HL-60 (cell line): Measurements from ENCODE around the gene PUS1.

Source experiments
- DNase-seq, 2 experiments: peaks; one replicate each; pipeline ENCODE4 v3.0.0-alpha.2; 2010 to 2020; ENCODE audit warnings: low read depth in 1 of 2, low spot score in 1 of 2
- H3K27ac ChIP-seq: fragments of 250-450 bp; sonication (Bioruptor Pico); replicated peaks from 2 replicates; pipeline ENCODE4 v1.5.1; 2020; ENCODE audit warnings: mild to moderate bottlenecking, moderate library complexity
- H3K27me3 ChIP-seq: fragments of 250-450 bp; sonication (Bioruptor Pico); 2 replicates; pipeline ENCODE4 v1.5.1; 2021; ENCODE audit warnings: mild to moderate bottlenecking, moderate library complexity; ENCODE audit not compliant: insufficient read depth, poor library complexity, severe bottlenecking
- H3K4me3 ChIP-seq: replicated peaks from 2 replicates; pipeline ENCODE4 v1.5.1; 2011; ENCODE audit warnings: mild to moderate bottlenecking, control low read depth, low read length; ENCODE audit not compliant: insufficient read depth
- GABPA ChIP-seq: IDR thresholded peaks from 2 replicates; pipeline ENCODE4 v1.6.1; 2012; ENCODE audit warnings: low read depth
- POLR2AphosphoS5 ChIP-seq: IDR thresholded peaks from 2 replicates; pipeline ENCODE4 v1.6.1; 2012; ENCODE audit warnings: low read depth
- REST ChIP-seq: IDR thresholded peaks from 2 replicates; pipeline ENCODE4 v1.6.1; 2012; ENCODE audit warnings: low read depth; ENCODE audit not compliant: insufficient replicate concordance
- SPI1 ChIP-seq: IDR thresholded peaks from 2 replicates; pipeline ENCODE4 v1.6.1; 2012; ENCODE audit warnings: low read depth, mild to moderate bottlenecking, borderline replicate concordance
- TF ChIP-seq, protein P1 (sequence below): IDR thresholded peaks from one replicate; pipeline ENCODE4 v1.5.1; 2011; ENCODE audit warnings: low read length, control low read depth, inconsistent platforms; ENCODE audit not compliant: insufficient read depth

Gene PUS1

DNA sequence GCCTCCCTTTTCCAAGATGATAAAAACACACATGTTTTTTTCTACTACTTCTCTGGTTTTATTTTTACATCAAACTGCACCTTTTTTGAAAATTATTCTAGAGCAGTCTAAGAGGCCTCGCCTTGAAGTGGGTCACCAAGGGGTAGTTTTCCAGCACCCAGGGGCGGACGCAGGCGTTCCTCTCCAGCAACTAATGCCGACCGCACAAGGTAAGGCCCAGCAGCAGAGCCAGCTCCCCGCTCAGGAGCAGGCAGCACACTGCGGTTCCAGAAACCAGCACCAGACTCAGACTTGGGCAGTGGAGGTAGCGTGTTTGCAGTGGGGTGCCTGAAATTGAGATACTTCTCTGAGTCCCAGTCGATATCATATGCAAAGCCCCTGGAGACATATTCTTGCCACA, 52.3 kb downstream of the PUS1 start:
- no peak for DNase-seq
- no peak overlapping the region for H3K4me3 ChIP-seq
- no peak overlapping the region for H3K27ac ChIP-seq
- H3K27me3 ChIP-seq, result no peaks in the 10 kb centered on the region
- TF ChIP-seq GABPA (no peak), SPI1 (no peak), REST (no peak), POLR2AphosphoS5 (no peak)
- TF ChIP-seq, protein P1, sequence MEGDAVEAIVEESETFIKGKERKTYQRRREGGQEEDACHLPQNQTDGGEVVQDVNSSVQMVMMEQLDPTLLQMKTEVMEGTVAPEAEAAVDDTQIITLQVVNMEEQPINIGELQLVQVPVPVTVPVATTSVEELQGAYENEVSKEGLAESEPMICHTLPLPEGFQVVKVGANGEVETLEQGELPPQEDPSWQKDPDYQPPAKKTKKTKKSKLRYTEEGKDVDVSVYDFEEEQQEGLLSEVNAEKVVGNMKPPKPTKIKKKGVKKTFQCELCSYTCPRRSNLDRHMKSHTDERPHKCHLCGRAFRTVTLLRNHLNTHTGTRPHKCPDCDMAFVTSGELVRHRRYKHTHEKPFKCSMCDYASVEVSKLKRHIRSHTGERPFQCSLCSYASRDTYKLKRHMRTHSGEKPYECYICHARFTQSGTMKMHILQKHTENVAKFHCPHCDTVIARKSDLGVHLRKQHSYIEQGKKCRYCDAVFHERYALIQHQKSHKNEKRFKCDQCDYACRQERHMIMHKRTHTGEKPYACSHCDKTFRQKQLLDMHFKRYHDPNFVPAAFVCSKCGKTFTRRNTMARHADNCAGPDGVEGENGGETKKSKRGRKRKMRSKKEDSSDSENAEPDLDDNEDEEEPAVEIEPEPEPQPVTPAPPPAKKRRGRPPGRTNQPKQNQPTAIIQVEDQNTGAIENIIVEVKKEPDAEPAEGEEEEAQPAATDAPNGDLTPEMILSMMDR, result no peak

DNA sequence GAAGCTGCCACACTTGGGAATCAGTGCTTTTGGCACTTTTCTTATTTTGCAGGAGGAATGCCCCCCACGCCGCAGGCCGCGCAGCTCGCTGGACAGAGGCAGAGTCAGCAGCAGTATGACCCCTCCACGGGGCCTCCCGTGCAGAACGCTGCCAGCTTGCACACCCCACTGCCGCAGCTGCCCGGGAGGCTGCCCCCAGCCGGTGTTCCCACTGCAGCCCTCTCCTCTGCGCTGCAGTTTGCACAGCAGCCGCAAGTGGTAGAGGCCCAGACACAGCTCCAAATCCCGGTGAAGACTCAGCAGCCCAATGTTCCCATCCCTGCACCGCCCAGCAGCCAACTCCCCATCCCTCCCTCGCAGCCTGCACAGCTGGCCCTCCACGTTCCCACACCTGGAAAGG, 53.0 kb downstream of the PUS1 start:
- DNase-seq, result no peak
- H3K27me3 ChIP-seq, result no peaks in the 10 kb centered on the region
- H3K27ac ChIP-seq, result no peak overlapping the region
- H3K4me3 ChIP-seq, result no peak overlapping the region
- TF ChIP-seq, protein P1, result no peak
- TF ChIP-seq GABPA, result no peak
- no peak for TF ChIP-seq REST
- no peak for TF ChIP-seq POLR2AphosphoS5
- TF ChIP-seq SPI1, result no peak

GRCh38 chr12:131983026-131983425, 54.0 kb downstream of the PUS1 start:
- H3K4me3 ChIP-seq, result no peak overlapping the region
- H3K27ac ChIP-seq, result no peak overlapping the region
- H3K27me3 ChIP-seq, result no peaks in the 10 kb centered on the region
- TF ChIP-seq POLR2AphosphoS5, result no peak
- no peak for TF ChIP-seq GABPA
- no peak for TF ChIP-seq REST
- TF ChIP-seq, protein P1, result no peak
- DNase-seq, result no peak
